ENCODE measurements around the gene ARMC3. TPM values are rescaled to one million over a fixed set of nuclear protein-coding genes. Genes with fewer than 3 reads are reported as not detected.

Gene ARMC3
- total and polyA plus RNA-seq, 2 donors (not counting 1 experiment from before 2014, with no cell fraction given) = not detected

- H4K20me1 ChIP-seq (ENCODE audit: control insufficient read depth, insufficient read depth, low read length, poor library complexity, severe bottlenecking) = no peaks in the 10 kb centered on the region
- H3K4me3 ChIP-seq (ENCODE audit: control extremely low read depth in 1 of 5, extremely low read depth in 1 of 5, insufficient read depth in 1 of 5, low read depth in 2 of 5, low read length in 4 of 5) = no peak overlapping the region
- WGBS (ENCODE audit: insufficient coverage) = no CpG with 5 or more reads among the region's 2 CpGs
- Mint-ChIP-seq H3K4me1 (no peaks in the 10 kb centered on the region), H3K27me3 (peaks cover 33% of the 10 kb centered on the region), H3K4me3 (no peak overlapping the region), H3K27ac (no peak overlapping the region), H3K9me3 (ENCODE audit: insufficient read depth) (peaks cover 2% of the 10 kb centered on the region)
- H3K79me2 ChIP-seq (ENCODE audit: control insufficient read depth, insufficient read depth, low read length) = no peaks in the 10 kb centered on the region
- no peak for ATAC-seq (ENCODE audit: low read depth)
- H3K27me3 ChIP-seq (replicated peaks in 1 of 4; ENCODE audit: control extremely low read depth in 1 of 4, control insufficient read depth in 3 of 4, insufficient read depth in 4 of 4, low read length in 3 of 4) = peaks cover 0 to 8% (median 0%) of the 10 kb centered on the region in 4 experiments
- ChIA-PET POLR2A (no interaction called here), CTCF (no interaction called here)
- no peak overlapping the region for H2AFZ ChIP-seq (ENCODE audit: insufficient read depth, low read depth, low read length, poor library complexity, severe bottlenecking)
- no peak for DNase-seq
- no peaks in the 10 kb centered on the region for H3K4me1 ChIP-seq (ENCODE audit: control insufficient read depth in 2 of 2, insufficient read depth in 2 of 2, low read length in 2 of 2)
- intact Hi-C loops (cut with micrococcal nuclease) = no loop called here
- TF ChIP-seq CTCF (IDR thresholded peaks at IDR 0.05) (no peak), EZH2 (IDR thresholded peaks at IDR 0.05; ENCODE audit: borderline replicate concordance, insufficient read depth, low read depth, low read length, poor library complexity, severe bottlenecking) (no peak)
- no peaks in the 10 kb centered on the region for H3K36me3 ChIP-seq (replicated peaks in 1 of 2; ENCODE audit: control extremely low read depth in 1 of 2, control insufficient read depth in 1 of 2, extremely low read depth in 1 of 2, insufficient read depth in 2 of 2, low read length in 1 of 2)
- H3K27ac ChIP-seq (ENCODE audit: low read length in 2 of 2) = no peak overlapping the region
- no peak overlapping the region for H3K4me2 ChIP-seq (replicated peaks; ENCODE audit: low read depth, low read length, poor library complexity, severe bottlenecking)
- H3K9me3 ChIP-seq (ENCODE audit: control extremely low read depth in 1 of 3, control insufficient read depth in 2 of 3, insufficient read depth in 1 of 3, low read length in 2 of 3) = peaks cover 0 to 2% (median 0%) of the 10 kb centered on the region in 3 donors
- no peak overlapping the region for H3K9ac ChIP-seq (ENCODE audit: low read length)
Measured at GRCh38 chr10:23060918-23061317, 133.1 kb downstream of the ARMC3 start.

GRCh38 chr10:23063045-23063972 is 135.5 kb downstream of the ARMC3 start:
- Mint-ChIP-seq H3K9me3 (ENCODE audit: insufficient read depth) (peaks cover 2% of the 10 kb centered on the region), H3K4me1 (no peaks in the 10 kb centered on the region), H3K4me3 (no peak overlapping the region), H3K27me3 (peaks cover 22% of the 10 kb centered on the region), H3K27ac (no peak overlapping the region)
- ChIA-PET POLR2A (interaction anchor here (0.6 kb wide), 1 partner anchor 1314 kb away, joined by 5 read pairs; no protein-coding TSS in a partner anchor), CTCF (interaction anchor here (2.0 kb wide), 1 partner anchor 1069 kb away, joined by 6 read pairs; no protein-coding TSS in a partner anchor)
- intact Hi-C loops (cut with micrococcal nuclease) = no loop called here
- Histone ChIP-seq H3K36me3 (replicated peaks in 1 of 2; ENCODE audit: control extremely low read depth in 1 of 2, control insufficient read depth in 1 of 2, extremely low read depth in 1 of 2, insufficient read depth in 2 of 2, low read length in 1 of 2) (no peaks in the 10 kb centered on the region), H3K9ac (ENCODE audit: low read length) (no peak overlapping the region), H3K4me2 (replicated peaks; ENCODE audit: low read depth, low read length, poor library complexity, severe bottlenecking) (no peak overlapping the region), H3K27me3 (replicated peaks in 1 of 4; ENCODE audit: control extremely low read depth in 1 of 4, control insufficient read depth in 3 of 4, insufficient read depth in 4 of 4, low read length in 3 of 4) (peaks cover 0 to 5% (median 0%) of the 10 kb centered on the region in 4 experiments), H3K4me1 (ENCODE audit: control insufficient read depth in 2 of 2, insufficient read depth in 2 of 2, low read length in 2 of 2) (no peaks in the 10 kb centered on the region), H4K20me1 (ENCODE audit: control insufficient read depth, insufficient read depth, low read length, poor library complexity, severe bottlenecking) (no peaks in the 10 kb centered on the region), H3K4me3 (ENCODE audit: control extremely low read depth in 1 of 5, extremely low read depth in 1 of 5, insufficient read depth in 1 of 5, low read depth in 2 of 5, low read length in 4 of 5) (no peak overlapping the region), H3K79me2 (ENCODE audit: control insufficient read depth, insufficient read depth, low read length) (no peaks in the 10 kb centered on the region), H3K27ac (ENCODE audit: low read length in 2 of 2) (no peak overlapping the region), H2AFZ (ENCODE audit: insufficient read depth, low read depth, low read length, poor library complexity, severe bottlenecking) (no peak overlapping the region), H3K9me3 (ENCODE audit: control extremely low read depth in 1 of 3, control insufficient read depth in 2 of 3, insufficient read depth in 1 of 3, low read length in 2 of 3) (peaks cover 0 to 2% (median 0%) of the 10 kb centered on the region in 3 donors)
- TF ChIP-seq EZH2 (IDR thresholded peaks at IDR 0.05; ENCODE audit: borderline replicate concordance, insufficient read depth, low read depth, low read length, poor library complexity, severe bottlenecking) = no peak
- 93% methylated on average over 12 of the region's 20 CpGs for WGBS (ENCODE audit: insufficient coverage)
- DNase-seq (no peak), ATAC-seq (ENCODE audit: low read depth) (no peak)
